Measurements from ENCODE around the gene CUL4B.
"Not testable (repeated sequence)": the region's sequence is repeated elsewhere in the genome, so short reads cannot be mapped to it uniquely, and the experiment has no call there.

CUL4B gene

DNA sequence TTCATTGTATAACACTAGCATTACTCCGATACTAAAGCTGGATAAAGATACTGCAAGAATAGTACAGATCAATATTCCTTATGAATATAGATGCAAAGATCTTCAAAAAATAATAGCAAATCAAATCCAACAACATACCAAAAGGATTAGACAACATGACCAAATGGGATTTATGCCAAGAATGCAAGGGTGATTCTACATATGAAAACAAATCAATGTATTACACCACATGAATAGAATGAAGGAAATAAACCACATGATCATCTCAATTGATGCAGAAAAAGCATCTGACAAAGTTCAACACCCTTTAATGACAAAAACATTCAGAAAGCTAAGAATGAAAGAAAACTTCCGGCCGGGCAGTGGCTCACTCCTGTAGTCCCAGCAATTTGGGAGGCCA lies 42.8 kb downstream of the CUL4B start:
- DNase-seq = no peak

DNA sequence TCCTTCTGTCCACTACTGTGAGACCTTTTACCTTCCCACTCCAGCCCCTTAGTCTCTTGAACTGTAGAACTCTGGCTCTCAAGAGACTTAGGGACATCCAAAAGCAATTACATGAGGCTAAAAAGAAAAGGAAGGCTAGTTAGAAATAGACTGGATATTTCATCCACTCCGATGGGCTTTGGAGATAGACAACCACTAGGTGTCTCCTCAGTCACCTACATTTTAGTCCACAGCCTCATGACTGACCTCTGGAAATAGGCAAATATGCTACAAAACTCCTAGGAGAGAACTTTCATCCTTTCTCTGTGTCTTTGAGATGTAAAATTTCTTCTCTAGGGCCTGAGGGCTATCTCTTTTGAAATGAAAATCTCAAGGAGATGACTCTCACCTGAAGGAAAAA lies 46.5 kb downstream of the CUL4B start:
- DNase-seq = no peak

DNA sequence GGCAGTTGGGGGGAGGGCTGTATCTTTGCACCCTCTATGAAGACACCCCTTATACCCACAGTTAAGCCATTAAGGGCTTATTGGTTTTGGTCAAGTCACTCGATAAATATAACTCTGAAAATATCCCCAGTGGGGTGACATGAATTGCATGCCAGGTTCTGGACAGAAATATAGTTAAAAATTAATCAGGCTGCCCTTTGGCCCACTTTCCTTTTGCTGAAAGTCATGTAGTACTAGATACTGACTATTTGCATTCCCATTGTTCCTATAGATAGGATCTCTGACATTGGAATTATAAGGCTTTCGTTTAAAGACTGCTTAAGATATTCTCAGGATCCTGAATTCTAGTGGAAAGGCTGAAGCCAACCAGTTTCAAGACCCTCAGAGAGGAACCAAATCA lies 48.1 kb downstream of the CUL4B start:
- no peak for DNase-seq

DNA sequence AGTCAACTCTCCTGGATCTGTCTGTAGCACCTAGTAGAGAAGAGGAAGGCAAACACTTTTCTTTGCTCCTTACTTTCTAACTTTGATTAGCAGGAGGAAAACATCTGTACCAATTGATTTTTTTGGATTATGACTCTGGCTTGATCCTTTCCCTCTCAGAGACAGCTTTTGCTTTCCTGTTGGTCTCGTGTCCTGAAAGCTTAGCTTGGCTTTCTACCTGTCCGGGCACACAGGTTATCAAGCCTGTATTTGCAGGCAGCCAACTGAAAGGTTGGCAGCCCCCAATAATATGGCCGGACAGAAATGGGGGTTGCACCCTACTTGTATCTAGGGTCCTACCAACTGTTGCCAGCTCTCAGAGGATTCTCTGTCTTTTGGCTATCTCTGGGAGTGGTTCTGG lies 48.5 kb downstream of the CUL4B start:
- no peak for DNase-seq

DNA sequence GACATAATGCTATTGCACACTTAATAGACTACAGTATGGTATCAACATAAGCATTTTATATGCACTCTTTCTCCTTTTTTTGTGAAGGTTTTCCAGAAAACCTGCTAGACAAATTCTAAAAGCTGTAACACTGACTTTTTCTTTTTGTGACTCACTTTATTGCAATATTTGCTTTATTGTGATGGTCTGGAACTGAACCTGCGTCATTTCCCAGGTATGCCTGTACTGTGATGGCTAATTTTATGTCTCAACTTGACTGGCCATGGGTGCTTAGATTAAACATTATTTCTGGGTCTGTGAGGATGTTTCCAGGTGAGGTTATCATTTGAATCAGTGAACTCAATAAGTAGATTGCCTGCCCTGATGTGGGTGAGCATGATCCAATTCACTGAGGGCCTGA lies 56.2 kb downstream of the CUL4B start:
- DNase-seq = no peak

DNA sequence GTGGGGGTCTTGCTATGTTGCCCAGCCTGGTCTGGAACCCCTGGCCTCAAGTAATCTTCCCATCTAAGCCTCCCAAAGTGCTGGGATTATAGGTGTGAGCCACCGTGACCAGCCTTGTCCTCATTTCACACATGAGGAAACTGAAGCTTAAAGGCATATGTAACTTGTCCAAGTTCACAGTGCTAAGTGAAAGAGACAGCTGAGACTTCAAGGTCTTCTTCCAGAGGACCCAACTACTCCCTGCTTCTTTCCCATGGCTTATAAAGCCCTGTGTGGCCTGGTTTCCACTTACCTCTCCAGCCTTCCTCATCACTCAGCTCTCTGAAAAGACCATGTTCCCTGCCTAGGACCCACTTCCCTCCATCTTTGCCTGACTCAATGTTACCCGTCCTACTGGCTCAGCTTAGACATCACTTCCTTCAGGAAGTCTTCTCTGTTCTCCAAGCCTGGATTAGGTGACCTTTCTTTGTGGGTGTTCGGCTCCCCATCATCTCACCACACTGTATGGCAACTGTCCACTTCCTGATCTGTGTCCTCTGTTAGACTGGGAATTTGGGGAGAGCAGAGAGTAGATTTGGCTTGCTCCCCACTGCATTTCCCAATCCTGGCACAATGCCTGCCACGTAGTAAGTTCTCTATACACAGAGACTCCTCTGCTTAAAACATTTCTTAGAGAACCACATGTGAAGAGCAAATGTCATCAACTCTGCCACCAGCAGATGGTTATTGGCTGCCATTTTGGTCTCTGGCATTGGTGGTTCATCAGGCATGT lies 61.3 kb downstream of the CUL4B start:
- no peak for DNase-seq

DNA sequence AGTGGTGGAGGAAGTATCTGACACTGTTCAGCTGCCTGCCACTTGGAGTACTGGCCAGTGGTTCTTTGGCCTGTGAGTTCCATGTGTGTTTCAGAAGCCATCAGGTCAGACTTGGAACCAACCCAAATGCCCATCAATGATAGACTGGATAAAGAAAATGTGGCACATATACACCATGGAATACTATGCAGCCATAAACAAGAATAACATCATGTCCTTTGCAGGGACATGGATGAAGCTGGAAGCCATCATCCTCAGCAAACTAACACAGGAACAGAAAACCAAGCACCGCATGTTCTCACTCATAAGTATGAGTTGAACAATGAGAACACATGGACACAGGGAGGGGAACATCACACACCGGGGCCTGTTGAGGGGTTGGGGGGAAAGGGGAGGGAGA lies 70.6 kb downstream of the CUL4B start:
- not testable (repeated sequence) for DNase-seq

DNA sequence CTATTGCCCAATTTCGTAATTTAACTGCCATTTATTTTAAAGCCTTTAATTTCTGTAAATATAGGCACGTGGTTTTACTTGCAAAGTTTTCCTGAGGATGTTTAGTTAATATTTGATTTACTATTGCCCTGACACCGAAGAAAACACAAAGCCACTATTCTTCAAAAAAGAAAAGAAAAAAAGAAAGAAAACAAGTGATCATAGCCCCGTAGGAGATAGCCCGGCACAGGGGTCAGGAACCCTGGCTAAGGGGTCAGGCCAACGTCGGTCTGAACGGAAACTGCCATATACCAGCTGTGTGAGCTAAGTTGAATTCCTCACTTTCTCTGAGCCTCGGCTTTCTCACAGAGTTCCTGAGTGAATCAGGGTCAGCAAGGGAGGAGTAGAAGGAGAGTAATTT lies 74.0 kb downstream of the CUL4B start:
- DNase-seq = no peak

DNA sequence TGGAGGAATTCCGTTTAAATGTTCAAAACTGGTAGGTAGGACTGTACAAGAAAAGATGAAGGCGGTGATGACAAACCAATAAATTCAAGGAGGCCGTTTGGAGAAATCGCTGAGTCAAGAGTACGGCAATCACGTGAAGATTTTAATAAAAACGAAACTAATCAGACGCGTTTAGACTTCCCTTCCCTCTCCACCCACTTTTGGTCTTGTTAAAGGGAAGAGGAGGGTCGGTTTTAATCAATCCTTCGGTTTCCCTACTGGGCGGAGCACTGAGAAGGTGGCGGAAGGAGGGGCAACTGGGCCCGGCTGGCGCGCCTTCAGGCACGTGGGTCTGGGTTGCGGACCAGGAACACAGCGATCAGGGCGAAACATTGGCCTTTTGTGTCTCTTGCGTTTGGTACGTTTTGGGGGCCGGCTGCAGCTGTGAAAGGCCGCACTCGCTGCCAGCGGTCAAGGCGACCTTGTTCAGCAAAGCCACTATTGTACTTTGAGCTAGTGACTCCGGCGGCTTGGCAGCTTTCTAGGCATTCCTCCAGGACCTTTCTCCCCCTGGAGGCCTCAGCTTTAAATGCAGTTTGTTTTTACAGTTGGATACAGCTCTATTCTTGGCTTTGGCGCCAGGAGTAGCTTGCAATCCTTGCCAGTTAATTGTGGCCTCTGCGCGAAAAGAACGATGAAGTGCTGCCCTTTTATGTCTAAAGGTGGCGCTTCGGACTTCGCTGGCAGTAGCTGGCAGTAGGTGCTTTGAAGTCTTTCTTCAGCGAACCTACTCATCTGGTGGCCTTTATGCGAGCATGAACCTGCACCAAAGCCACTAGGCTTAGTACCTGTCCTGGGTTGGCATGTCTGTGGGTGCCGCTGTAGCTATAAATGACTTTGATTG lies 74.9 kb downstream of the CUL4B start:
- peak; percentile 67 for DNase-seq

DNA sequence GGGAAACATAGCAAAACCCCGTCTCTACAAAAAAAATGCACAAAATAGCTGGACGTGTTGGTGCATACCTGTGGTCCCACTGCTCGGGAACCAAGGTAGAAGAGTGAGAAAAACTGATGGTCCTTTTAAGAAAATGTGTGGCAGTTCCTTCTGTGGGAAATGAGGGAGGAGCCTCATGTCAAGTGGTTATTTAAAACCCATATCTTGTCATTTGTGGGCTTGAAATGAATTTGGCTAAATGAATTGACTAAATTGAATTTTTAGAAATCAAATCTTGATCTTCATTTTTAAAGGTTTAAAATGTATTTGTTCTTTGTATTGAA lies 75.5 kb downstream of the CUL4B start:
- no peak for DNase-seq

DNA sequence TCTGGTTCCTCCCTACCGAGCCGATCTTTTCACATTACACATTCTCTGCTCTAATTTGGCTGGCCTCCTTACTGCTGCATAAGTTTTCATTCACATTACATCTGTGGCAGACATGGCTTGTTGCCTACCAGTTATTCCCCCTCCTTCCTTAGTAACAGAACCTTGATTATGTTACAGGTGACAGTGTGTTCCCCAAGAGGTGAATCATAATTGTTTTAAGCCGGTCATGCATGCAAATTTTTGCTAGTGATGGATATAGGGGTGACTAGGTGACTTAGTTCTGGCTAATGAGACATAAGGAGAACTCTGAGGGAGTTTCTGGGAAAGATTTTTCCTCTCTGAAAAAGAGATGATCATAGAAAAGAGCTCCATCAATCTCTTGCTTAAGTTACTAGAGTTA lies 83.3 kb downstream of the CUL4B start:
- DNase-seq = no peak

DNA sequence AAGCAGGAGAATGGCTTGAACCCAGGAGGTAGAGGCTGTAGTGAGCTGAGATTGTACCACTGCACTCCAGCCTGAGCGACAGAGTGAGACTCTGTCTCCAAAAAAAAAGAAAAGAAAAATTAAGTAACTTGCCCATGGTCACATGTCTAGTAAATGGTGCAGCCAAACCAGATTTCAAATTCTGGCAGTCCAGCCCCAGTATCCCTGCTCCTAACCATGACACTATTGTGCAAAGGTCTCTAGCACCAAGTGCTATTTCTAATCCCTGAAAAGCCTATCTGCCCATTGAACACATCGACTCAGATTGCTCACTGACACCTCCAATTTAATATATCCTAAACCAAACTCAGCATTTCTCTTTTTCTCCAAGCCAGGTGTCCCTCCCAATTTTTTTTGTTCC lies 84.0 kb downstream of the CUL4B start:
- no peak for DNase-seq

DNA sequence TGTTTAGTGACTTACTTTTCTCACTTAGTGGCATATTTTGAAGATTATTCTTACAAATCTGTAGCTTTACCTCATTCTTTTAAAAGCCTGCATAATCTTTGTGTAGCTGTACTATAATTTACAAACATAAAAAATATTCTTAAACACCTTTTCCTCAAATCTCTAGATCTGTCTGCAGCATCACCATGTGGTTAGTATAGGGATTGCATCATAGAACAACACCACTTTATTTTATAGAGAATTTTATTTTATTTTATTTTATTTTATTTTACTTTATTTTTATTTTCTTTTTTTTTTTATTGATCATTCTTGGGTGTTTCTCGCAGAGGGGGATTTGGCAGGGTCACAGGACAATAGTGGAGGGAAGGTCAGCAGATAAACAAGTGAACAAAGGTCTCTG lies 85.3 kb downstream of the CUL4B start:
- not testable (repeated sequence) for DNase-seq

All from activated naive CD4-positive, alpha-beta T cell treated with Interleukin-2 at 50 U/mL for 16 hours (primary cell).